Stimulated activated CD8-positive, alpha-beta memory T cell treated with anti-CD3 and anti-CD28 coated beads, Interleukin-12 subunit alpha, Interleukin-12 subunit beta, amount 100 ng/mL, for 24 hours (primary cell): Measurements from ENCODE around the gene BBS1.

Source experiments
- DNase-seq: peaks from one replicate; pipeline ENCODE4 v3.0.0-alpha.2; 2020; ENCODE audit errors: extremely low read depth

Gene BBS1

GRCh38 chr11:66549696-66550095 is 39.3 kb downstream of the BBS1 start:
- no peak for DNase-seq

- no peak for DNase-seq
Measured at GRCh38 chr11:66550887-66551286, 40.5 kb downstream of the BBS1 start.

- no peak for DNase-seq
Measured at GRCh38 chr11:66554602-66555001, 44.2 kb downstream of the BBS1 start.

GRCh38 chr11:66555416-66555815 is 45.0 kb downstream of the BBS1 start:
- no peak for DNase-seq

- no peak for DNase-seq
Measured at GRCh38 chr11:66556086-66556485, 45.7 kb downstream of the BBS1 start.

GRCh38 chr11:66557733-66558326 is 47.4 kb downstream of the BBS1 start:
- DNase-seq, result no peak

- DNase-seq, result no peak
Measured at GRCh38 chr11:66559142-66559865, 48.9 kb downstream of the BBS1 start.

- DNase-seq, result no peak
Measured at GRCh38 chr11:66559866-66560676, 49.6 kb downstream of the BBS1 start.

- no peak for DNase-seq
Measured at GRCh38 chr11:66561178-66561974, 50.9 kb downstream of the BBS1 start.

- DNase-seq, result no peak
Measured at GRCh38 chr11:66561975-66562248, 51.5 kb downstream of the BBS1 start.

GRCh38 chr11:66562275-66562674 is 51.8 kb downstream of the BBS1 start:
- DNase-seq, result no peak

- no peak for DNase-seq
Measured at GRCh38 chr11:66562907-66563583, 52.6 kb downstream of the BBS1 start.

- no peak for DNase-seq
Measured at GRCh38 chr11:66563832-66564231, 53.4 kb downstream of the BBS1 start.

GRCh38 chr11:66564538-66564937 is 54.1 kb downstream of the BBS1 start:
- DNase-seq, result no peak

- no peak for DNase-seq
Measured at GRCh38 chr11:66564984-66565383, 54.5 kb downstream of the BBS1 start.

GRCh38 chr11:66566221-66566620 is 55.8 kb downstream of the BBS1 start:
- DNase-seq, result no peak

- no peak for DNase-seq
Measured at GRCh38 chr11:66567787-66568123, 57.3 kb downstream of the BBS1 start.

GRCh38 chr11:66568124-66568916 is 57.9 kb downstream of the BBS1 start, which contains the start of gene CTSF:
TSS of gene CTSF (minus strand) at chr11:66568606. CDS start at chr11:66568486, 120 bp downstream.
- DNase-seq, result no peak

GRCh38 chr11:66569076-66569475 is 58.6 kb downstream of the BBS1 start:
- DNase-seq, result no peak

GRCh38 chr11:66570079-66570849 is 59.8 kb downstream of the BBS1 start:
- DNase-seq, result no peak
